ENCODE results near the gene KLHL26. TPM values are rescaled to one million over a fixed set of nuclear protein-coding genes. Genes with fewer than 3 reads are reported as not detected.

The KLHL26 gene
- total RNA-seq, 2 donors from 2014 or later = 7.3 to 14.7 TPM

DNA sequence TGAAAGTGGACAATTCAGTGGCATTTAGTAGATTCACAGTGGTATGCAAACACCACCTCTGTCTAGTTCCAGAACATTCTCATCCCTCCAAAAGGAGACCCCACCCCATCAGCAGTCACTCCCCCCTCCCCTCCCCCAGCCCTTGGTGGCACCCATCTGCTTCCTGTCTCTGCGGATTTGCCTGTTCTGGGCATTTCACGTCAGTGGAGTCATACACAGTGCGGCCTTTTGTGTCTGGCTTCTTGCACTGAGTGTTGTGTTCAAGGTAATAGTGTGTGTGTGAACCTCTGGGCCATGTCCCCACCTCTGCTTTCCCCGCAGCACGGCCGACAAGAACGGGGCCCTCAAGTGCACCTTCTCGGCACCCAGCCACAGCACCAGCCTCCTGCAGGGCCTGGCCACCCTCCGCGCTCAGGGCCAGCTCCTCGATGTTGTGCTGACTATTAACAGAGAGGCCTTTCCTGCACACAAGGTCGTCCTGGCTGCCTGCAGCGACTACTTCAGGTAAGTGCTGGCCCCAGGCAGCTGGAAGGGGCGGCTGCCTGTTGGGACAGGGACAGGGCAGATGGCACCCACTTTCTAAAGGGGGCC lies 27.2 kb downstream of the KLHL26 start:
- H3K27ac ChIP-seq = no peak overlapping the region
- H3K36me3 ChIP-seq = no peaks in the 10 kb centered on the region
- no peaks in the 10 kb centered on the region for H3K27me3 ChIP-seq
- H3K4me1 ChIP-seq = no peaks in the 10 kb centered on the region
- intact Hi-C loops (cut with DNase I) = loop anchor here (10.0 kb wide), 1 partner anchor 199 kb away; no protein-coding TSS in a partner anchor
- DNase-seq = no peak
- TF ChIP-seq, protein P1, sequence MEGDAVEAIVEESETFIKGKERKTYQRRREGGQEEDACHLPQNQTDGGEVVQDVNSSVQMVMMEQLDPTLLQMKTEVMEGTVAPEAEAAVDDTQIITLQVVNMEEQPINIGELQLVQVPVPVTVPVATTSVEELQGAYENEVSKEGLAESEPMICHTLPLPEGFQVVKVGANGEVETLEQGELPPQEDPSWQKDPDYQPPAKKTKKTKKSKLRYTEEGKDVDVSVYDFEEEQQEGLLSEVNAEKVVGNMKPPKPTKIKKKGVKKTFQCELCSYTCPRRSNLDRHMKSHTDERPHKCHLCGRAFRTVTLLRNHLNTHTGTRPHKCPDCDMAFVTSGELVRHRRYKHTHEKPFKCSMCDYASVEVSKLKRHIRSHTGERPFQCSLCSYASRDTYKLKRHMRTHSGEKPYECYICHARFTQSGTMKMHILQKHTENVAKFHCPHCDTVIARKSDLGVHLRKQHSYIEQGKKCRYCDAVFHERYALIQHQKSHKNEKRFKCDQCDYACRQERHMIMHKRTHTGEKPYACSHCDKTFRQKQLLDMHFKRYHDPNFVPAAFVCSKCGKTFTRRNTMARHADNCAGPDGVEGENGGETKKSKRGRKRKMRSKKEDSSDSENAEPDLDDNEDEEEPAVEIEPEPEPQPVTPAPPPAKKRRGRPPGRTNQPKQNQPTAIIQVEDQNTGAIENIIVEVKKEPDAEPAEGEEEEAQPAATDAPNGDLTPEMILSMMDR (IDR thresholded peaks at IDR 0.05) = no peak
- H3K4me3 ChIP-seq = no peak overlapping the region
- no peaks in the 10 kb centered on the region for H3K9me3 ChIP-seq
- H3K9ac ChIP-seq (ENCODE audit: low read depth in 2 of 2, low read length in 2 of 2) = no peak overlapping the region

DNA sequence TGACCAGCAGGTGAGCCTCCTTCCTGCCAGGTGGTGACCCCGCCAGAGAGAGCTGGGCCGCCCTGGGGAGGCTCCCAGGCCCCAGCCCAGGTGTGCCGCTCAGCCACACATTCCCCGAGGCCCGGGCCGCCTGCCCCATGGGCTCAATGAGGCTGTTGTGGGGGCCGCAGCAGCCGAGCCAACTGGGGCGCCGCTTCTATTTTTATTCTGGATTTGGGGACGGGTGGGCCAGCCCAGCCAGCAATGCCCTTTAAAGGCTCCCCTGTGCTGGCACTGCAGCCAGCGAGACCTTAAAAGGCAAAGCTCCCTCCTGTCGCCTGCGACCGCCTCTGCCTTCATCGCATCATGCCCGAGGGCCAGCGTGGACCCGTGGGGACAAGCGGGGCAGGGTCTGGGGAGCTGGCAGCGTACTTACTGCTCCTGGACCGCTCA lies 29.0 kb downstream of the KLHL26 start:
- no peak overlapping the region for H3K27ac ChIP-seq
- H3K4me1 ChIP-seq = no peaks in the 10 kb centered on the region

DNA sequence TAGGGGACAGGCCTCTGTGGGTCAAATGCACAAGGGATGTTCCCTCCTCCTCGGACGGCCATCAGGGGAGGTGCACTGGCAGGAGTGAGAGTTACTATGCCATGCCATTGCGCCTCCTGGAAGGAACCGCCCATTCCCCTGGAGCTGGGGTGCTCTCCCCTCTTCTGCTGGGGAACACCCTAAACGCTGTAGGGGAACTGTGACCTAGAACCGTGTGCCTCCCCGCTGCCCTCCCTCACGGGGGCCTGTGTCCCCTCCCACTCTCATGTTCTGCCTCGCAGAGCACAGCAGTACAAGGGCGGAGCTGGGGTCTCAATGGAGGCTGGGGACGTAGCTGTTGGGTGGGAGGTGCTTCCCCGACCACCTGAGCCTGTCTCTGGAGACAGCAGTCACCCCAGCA lies 29.5 kb downstream of the KLHL26 start:
- Histone ChIP-seq H3K9me3 (no peaks in the 10 kb centered on the region), H3K4me1 (no peaks in the 10 kb centered on the region), H3K9ac (ENCODE audit: low read depth in 2 of 2, low read length in 2 of 2) (no peak overlapping the region), H3K4me3 (no peak overlapping the region), H3K36me3 (no peaks in the 10 kb centered on the region), H3K27me3 (no peaks in the 10 kb centered on the region), H3K27ac (no peak overlapping the region)
- intact Hi-C loops (cut with DNase I) = loop anchor here (10.0 kb wide), 1 partner anchor 202 kb away; no protein-coding TSS in a partner anchor
- DNase-seq = no peak
- TF ChIP-seq, protein P1 (IDR thresholded peaks at IDR 0.05) = no peak

More for the DNA sequence above, 29.0 kb downstream of the KLHL26 start:
- no peak for DNase-seq
- TF ChIP-seq, protein P1 (IDR thresholded peaks at IDR 0.05) = no peak
- no peak overlapping the region for H3K4me3 ChIP-seq
- H3K9ac ChIP-seq (ENCODE audit: low read depth in 2 of 2, low read length in 2 of 2) = no peak overlapping the region
- intact Hi-C loops (cut with DNase I) = loop anchor here (10.0 kb wide), 1 partner anchor 201 kb away; no protein-coding TSS in a partner anchor
- no peaks in the 10 kb centered on the region for H3K36me3 ChIP-seq
- H3K27me3 ChIP-seq = no peaks in the 10 kb centered on the region
- no peaks in the 10 kb centered on the region for H3K9me3 ChIP-seq

DNA sequence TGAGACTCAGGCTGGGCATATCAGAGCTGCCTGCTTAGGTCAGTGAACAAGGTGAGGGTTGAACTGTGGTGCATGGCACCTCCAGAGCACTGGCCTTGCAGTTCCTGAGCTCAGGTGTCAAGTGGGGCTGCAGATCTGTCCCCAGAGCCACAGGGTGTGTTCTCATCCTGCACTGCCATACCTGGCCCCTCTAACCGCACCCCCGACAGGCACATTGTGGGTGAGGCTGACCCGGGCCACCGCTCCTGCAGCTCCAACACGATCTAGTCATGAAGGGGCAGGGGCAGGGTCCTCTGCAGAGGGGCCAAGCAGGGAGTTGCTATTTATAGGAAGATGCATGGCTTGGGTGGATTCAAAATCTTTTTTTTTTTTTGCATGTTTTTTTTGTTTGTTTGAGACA lies 30.0 kb downstream of the KLHL26 start:
- Histone ChIP-seq H3K36me3 (no peaks in the 10 kb centered on the region), H3K27ac (no peak overlapping the region), H3K4me3 (no peak overlapping the region), H3K27me3 (no peaks in the 10 kb centered on the region), H3K9ac (ENCODE audit: low read depth in 2 of 2, low read length in 2 of 2) (no peak overlapping the region), H3K4me1 (no peaks in the 10 kb centered on the region), H3K9me3 (no peaks in the 10 kb centered on the region)
- TF ChIP-seq, protein P1 (IDR thresholded peaks at IDR 0.05) = no peak
- intact Hi-C loops (cut with DNase I) = loop anchor here (10.0 kb wide), 1 partner anchor 202 kb away; no protein-coding TSS in a partner anchor
- no peak for DNase-seq

DNA sequence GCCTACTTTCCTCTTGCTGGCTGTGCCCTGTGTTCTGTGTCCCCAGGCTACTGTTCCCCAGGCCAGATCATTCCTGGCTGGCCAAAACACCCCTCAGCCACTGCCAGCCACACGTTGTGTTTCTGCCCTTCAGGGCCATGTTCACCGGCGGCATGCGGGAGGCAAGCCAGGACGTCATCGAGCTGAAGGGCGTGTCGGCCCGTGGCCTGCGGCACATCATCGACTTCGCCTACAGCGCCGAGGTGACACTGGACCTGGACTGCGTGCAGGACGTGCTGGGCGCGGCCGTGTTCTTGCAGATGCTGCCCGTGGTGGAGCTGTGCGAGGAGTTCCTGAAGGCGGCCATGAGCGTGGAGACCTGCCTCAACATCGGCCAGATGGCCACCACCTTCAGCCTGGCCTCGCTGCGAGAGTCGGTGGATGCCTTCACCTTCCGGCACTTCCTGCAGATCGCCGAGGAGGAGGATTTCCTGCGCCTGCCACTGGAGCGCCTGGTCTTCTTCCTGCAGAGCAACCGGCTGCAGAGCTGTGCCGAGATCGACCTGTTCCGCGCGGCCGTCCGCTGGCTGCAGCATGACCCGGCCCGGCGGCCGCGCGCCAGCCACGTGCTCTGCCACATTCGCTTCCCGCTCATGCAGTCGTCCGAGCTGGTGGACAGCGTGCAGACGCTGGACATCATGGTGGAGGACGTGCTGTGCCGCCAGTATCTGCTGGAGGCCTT lies 30.9 kb downstream of the KLHL26 start:
- H3K9ac ChIP-seq (ENCODE audit: low read depth in 2 of 2, low read length in 2 of 2) = no peak overlapping the region
- no peaks in the 10 kb centered on the region for H3K27me3 ChIP-seq
- TF ChIP-seq, protein P1 (IDR thresholded peaks at IDR 0.05) = no peak
- no peak overlapping the region for H3K4me3 ChIP-seq
- H3K9me3 ChIP-seq = no peaks in the 10 kb centered on the region
- intact Hi-C loops (cut with DNase I) = loop anchor here (10.0 kb wide), 1 partner anchor 203 kb away; no protein-coding TSS in a partner anchor
- no peaks in the 10 kb centered on the region for H3K36me3 ChIP-seq
- no peak overlapping the region for H3K27ac ChIP-seq
- DNase-seq = no peak
- no peaks in the 10 kb centered on the region for H3K4me1 ChIP-seq

All from colonic mucosa (tissue), 4 donors.